ENCODE results near the gene GNG12.

- TF ChIP-seq CTCF (conservative IDR thresholded peaks at IDR 0.05; ENCODE audit: low read length) (no peak), EZH2phosphoT487 (IDR thresholded peaks at IDR 0.05; ENCODE audit: borderline replicate concordance) (no peak)
Observed at GRCh38 chr1:67816506-67816905, 16.8 kb downstream of the GNG12 start.
